ENCODE measurements around the gene GNAI1.

- no peak for TF ChIP-seq CTCF (IDR thresholded peaks at IDR 0.05)
- TF ChIP-seq POLR2A (IDR thresholded peaks at IDR 0.05): no peak
Observed at GRCh38 chr7:80087051-80087770, 47.4 kb upstream of the GNAI1 start.
